Measurements from ENCODE around the gene LTO1.
A peak's percentile ranks its signal among the peaks of the same experiment; 100 is the strongest.

The LTO1 gene

GRCh38 chr11:69695581-69695980, 20.4 kb upstream of the LTO1 start:
- no peak for TF ChIP-seq GATA1 (IDR thresholded peaks at IDR 0.05; ENCODE audit: low read depth, low read length)
- no peak for TF ChIP-seq POLR2A (IDR thresholded peaks at IDR 0.05; ENCODE audit: low read length)

DNA sequence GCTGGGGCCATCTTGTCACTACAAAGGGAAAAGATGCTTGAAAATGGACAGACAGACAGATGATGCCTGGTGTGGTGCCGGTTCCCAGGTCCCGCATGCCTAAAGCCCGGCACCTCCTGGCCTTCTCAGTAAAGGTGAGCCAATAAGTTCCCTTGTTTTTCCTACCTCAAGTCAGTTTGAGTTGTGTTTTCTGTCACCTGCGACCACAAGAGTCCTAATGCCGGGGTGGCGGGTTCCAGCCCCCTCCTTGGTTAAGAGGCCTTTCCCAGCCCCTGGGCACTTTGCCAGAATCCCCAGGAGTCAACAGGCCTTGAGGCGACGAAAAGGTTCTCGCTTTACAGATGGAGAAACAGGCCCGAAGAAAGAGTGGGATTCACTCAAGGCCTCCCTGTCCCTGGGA, 19.6 kb upstream of the LTO1 start:
- no peak for DNase-seq
- TF ChIP-seq GATA1 (IDR thresholded peaks at IDR 0.05; ENCODE audit: low read depth, low read length) (no peak), POLR2A (IDR thresholded peaks at IDR 0.05; ENCODE audit: low read length) (no peak)

More at GRCh38 chr11:69695581-69695980, 20.4 kb upstream of the LTO1 start:
- no peak for DNase-seq

- DNase-seq = no peak
- TF ChIP-seq GATA1 (IDR thresholded peaks at IDR 0.05; ENCODE audit: low read depth, low read length) = no peak
- TF ChIP-seq POLR2A (IDR thresholded peaks at IDR 0.05; ENCODE audit: low read length) = no peak
Measured at GRCh38 chr11:69692422-69692821, 17.3 kb upstream of the LTO1 start.

- TF ChIP-seq POLR2A (IDR thresholded peaks at IDR 0.05; ENCODE audit: low read length) = no peak
- no peak for TF ChIP-seq GATA1 (IDR thresholded peaks at IDR 0.05; ENCODE audit: low read depth, low read length)
- peak; percentile 59 to 82 for DNase-seq
Measured at GRCh38 chr11:69691463-69691862, 16.3 kb upstream of the LTO1 start.

DNA sequence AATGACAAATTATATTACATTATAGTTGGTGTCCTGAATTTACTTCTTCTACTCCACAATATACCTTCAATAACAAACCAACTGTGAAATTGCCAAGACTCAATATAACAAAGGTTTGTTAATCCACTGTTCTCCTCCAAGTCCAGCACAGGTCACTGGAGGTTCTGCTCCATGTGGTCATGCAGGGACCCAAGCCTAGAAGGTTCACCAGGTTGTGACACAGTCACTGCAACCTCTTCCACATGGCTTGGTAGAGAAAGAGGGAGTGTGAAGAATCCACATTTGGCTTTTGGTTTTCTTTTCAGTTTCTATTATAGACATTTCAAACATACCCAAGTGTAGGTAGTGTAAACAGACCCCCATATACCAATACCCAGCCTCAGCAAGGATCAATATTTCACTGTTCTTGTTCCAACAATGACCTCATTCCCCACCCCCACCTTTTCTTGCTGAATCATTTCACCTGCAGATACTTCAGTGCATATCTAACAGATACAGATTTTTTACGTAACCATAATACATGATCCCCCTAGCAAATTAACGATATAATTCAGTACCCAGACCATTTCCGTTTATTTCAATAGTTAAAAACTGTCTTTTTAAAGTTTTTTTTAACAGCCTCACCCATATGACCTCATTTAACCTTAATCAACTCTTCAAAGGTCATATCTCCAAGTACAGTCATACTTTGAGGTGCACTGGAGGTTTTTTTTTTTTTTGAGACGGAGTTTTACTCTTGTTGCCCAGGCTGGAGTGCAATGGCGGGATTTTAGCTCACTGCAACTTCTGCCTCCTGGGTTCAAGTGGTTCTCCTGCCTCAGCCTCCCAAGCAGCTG, 14.5 kb upstream of the LTO1 start:
- TF ChIP-seq POLR2A (IDR thresholded peaks at IDR 0.05; ENCODE audit: low read length) = no peak
- TF ChIP-seq GATA1 (IDR thresholded peaks at IDR 0.05; ENCODE audit: low read depth, low read length) = no peak
- DNase-seq = peak in 1 of 2 experiments; percentile 51

DNA sequence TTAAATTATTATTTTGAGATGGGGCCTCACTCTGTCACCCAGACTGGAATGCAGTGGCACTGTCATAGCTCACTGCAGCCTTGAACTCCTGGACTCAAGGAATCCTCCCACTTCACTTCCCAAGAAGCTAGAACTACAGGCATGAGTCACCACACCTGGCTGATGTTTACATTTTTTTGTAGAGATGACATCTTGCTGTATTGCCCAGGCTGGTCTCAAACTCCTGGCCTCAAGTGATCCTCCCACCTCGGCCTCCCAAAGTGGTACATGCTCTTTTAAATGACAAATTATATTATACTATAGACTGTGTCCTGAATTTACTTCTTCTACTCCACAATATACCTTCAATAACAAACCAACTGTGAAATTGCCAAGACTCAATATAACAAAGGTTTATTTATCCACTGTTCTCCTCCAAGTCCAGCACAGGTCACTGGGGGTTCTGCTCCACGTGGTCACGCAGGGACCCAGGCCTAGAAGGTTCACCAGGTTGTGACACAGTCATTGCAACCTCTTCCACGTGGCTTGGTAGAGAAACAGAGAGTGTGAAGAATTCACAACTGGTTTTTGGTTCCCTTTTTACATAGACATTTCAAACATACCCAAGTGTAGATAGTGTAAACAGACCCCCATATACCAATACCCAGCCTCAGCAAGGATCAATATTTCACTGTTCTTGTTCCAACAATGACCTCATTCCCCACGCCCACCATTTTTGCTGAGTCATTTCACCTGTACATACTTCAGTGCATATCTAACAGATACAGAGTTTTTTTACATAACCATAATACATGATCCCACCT, 13.0 kb upstream of the LTO1 start:
- DNase-seq = peak in 1 of 2 experiments; percentile 46

GRCh38 chr11:69686856-69687255, 11.7 kb upstream of the LTO1 start:
- TF ChIP-seq GATA1 (IDR thresholded peaks at IDR 0.05; ENCODE audit: low read depth, low read length) (no peak), POLR2A (IDR thresholded peaks at IDR 0.05; ENCODE audit: low read length) (no peak)
- DNase-seq = no peak

- no peak for TF ChIP-seq POLR2A (IDR thresholded peaks at IDR 0.05; ENCODE audit: low read length)
- TF ChIP-seq GATA1 (IDR thresholded peaks at IDR 0.05; ENCODE audit: low read depth, low read length) = no peak
Measured at GRCh38 chr11:69686452-69686851, 11.3 kb upstream of the LTO1 start.

GRCh38 chr11:69685348-69685747, 10.2 kb upstream of the LTO1 start:
- TF ChIP-seq GATA1 (IDR thresholded peaks at IDR 0.05; ENCODE audit: low read depth, low read length) (no peak), POLR2A (IDR thresholded peaks at IDR 0.05; ENCODE audit: low read length) (no peak)
- no peak for DNase-seq

More at GRCh38 chr11:69686452-69686851, 11.3 kb upstream of the LTO1 start:
- DNase-seq = no peak

DNA sequence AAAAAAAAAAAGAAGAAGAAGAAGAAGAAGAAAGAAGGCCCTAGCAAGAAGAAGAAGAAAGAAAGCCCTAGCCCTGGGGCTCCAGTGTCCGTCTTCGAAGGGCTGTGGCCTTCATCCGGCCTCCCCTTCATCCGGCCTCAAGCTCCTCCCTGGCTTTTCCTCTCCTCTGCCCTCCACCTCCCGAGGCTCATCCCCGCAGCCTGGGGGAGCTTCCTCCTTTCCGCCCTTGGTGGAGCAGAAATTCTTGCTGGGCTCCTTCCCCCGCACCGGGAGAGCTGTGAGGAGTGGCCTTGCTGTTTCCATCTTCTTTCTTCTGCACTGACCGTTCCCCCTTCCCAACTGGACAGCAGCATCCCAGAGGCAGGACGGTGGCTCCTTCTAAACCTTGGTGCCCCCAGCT, 9.5 kb upstream of the LTO1 start:
- no peak for TF ChIP-seq GATA1 (IDR thresholded peaks at IDR 0.05; ENCODE audit: low read depth, low read length)
- TF ChIP-seq POLR2A (IDR thresholded peaks at IDR 0.05; ENCODE audit: low read length) = no peak
- DNase-seq = no peak

- peak in 1 of 2 experiments; percentile 21 for DNase-seq
- TF ChIP-seq GATA1 (IDR thresholded peaks at IDR 0.05; ENCODE audit: low read depth, low read length) (no peak), POLR2A (IDR thresholded peaks at IDR 0.05; ENCODE audit: low read length) (no peak)
Measured at GRCh38 chr11:69683764-69684333, 8.7 kb upstream of the LTO1 start.

DNA sequence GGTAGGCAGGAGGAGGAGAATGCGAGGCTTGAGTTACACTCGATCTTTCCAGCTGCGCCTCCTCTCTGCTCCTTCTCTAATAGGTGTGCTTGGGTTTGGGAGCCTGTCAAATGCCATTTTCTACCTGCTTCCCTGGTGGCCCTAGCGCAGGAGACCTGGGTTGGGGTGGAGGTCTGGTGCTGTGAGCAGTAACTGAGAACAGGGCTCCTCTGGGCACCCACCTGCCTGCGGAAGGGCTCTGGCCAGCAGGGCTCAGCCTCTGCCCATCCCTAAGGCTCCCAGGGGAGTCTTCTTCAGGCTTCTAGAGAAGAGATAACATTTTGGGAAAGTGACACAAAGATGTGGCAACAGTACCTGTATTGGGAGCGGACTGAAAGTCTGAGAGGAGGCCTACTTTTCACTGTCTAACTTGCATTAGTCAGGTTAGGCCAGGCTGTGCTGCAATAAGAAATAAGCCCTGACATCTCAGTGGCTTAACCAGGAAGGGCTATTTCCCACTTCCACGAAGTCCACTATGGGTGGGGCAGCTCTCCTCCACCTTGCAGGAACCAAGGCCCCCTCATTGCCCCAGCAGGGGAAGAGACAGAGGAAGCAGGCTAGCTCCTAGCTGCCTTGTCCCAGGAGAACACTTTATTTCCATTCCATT, 7.7 kb upstream of the LTO1 start:
- no peak for DNase-seq
- no peak for TF ChIP-seq POLR2A (IDR thresholded peaks at IDR 0.05; ENCODE audit: low read length)
- TF ChIP-seq GATA1 (IDR thresholded peaks at IDR 0.05; ENCODE audit: low read depth, low read length) = no peak

DNA sequence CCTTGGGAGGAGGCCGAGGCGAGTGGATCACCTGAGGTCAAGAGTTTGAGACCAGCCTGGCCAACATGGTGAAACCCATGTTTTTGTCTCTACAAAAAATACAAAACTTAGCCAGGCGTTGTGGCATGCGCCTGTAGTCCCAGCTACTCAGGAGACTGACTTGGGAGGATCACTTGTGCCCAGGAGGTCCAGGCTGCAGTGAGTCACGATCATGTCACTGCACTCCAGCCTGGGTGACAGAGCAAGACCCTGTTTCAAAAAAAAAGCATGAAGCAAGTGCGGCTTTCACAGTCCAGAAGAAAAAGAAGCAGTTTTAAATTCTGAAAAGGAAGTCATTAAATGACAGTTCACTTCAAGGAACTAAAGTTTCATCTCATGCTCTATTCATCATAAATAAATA, 7.1 kb upstream of the LTO1 start:
- TF ChIP-seq GATA1 (IDR thresholded peaks at IDR 0.05; ENCODE audit: low read depth, low read length) (no peak), POLR2A (IDR thresholded peaks at IDR 0.05; ENCODE audit: low read length) (no peak)

DNA sequence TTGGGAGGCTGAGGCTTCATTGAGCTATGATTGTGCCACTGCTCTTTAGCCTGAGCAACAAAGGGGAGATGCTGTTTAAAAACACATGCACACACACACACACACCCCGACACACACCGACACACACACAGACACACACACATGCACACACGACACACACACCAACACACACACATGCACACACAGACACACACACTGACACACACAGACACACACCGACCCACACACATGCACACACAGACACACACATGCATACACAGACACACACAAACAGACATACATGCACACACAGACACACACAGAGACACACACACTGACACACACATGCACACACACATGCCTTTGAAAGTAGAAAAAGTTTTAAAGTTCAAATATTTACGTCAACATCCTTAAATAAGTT, 5.5 kb upstream of the LTO1 start:
- no peak for DNase-seq
- TF ChIP-seq GATA1 (IDR thresholded peaks at IDR 0.05; ENCODE audit: low read depth, low read length) (no peak), POLR2A (IDR thresholded peaks at IDR 0.05; ENCODE audit: low read length) (no peak)

More for the DNA sequence above, 7.1 kb upstream of the LTO1 start:
- DNase-seq = no peak

Data from erythroblast (primary cell).